ENCODE measurements around the gene MYH9.

DNA sequence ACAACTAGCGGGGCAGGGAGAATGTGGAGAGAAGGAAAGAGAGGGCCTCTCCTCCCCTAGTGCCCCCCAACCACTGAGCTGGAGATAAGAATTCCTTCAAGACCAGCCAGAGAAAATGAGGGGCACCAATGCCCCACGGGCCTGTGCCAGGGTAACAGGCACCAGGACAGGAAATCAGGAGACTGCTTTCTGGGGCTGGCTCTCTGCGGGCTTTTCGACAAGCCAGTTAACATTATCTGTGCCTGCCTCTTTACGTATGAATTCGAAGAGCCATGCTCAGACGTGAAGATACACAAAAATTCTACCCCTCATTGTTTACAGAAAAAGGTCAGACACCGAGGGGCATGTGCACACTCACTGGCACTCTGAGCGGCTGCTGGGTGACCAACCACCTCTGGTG lies 52.1 kb downstream of the MYH9 start:
- TF ChIP-seq, protein P1, sequence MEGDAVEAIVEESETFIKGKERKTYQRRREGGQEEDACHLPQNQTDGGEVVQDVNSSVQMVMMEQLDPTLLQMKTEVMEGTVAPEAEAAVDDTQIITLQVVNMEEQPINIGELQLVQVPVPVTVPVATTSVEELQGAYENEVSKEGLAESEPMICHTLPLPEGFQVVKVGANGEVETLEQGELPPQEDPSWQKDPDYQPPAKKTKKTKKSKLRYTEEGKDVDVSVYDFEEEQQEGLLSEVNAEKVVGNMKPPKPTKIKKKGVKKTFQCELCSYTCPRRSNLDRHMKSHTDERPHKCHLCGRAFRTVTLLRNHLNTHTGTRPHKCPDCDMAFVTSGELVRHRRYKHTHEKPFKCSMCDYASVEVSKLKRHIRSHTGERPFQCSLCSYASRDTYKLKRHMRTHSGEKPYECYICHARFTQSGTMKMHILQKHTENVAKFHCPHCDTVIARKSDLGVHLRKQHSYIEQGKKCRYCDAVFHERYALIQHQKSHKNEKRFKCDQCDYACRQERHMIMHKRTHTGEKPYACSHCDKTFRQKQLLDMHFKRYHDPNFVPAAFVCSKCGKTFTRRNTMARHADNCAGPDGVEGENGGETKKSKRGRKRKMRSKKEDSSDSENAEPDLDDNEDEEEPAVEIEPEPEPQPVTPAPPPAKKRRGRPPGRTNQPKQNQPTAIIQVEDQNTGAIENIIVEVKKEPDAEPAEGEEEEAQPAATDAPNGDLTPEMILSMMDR (IDR thresholded peaks at IDR 0.05), result no peak
- TF ChIP-seq, protein P2, sequence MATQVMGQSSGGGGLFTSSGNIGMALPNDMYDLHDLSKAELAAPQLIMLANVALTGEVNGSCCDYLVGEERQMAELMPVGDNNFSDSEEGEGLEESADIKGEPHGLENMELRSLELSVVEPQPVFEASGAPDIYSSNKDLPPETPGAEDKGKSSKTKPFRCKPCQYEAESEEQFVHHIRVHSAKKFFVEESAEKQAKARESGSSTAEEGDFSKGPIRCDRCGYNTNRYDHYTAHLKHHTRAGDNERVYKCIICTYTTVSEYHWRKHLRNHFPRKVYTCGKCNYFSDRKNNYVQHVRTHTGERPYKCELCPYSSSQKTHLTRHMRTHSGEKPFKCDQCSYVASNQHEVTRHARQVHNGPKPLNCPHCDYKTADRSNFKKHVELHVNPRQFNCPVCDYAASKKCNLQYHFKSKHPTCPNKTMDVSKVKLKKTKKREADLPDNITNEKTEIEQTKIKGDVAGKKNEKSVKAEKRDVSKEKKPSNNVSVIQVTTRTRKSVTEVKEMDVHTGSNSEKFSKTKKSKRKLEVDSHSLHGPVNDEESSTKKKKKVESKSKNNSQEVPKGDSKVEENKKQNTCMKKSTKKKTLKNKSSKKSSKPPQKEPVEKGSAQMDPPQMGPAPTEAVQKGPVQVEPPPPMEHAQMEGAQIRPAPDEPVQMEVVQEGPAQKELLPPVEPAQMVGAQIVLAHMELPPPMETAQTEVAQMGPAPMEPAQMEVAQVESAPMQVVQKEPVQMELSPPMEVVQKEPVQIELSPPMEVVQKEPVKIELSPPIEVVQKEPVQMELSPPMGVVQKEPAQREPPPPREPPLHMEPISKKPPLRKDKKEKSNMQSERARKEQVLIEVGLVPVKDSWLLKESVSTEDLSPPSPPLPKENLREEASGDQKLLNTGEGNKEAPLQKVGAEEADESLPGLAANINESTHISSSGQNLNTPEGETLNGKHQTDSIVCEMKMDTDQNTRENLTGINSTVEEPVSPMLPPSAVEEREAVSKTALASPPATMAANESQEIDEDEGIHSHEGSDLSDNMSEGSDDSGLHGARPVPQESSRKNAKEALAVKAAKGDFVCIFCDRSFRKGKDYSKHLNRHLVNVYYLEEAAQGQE (IDR thresholded peaks at IDR 0.05; ENCODE audit: insufficient read depth in 1 of 2, low read depth in 2 of 2, low read length in 1 of 2), result no peak
- TF ChIP-seq POLR2AphosphoS5 (IDR thresholded peaks at IDR 0.05; ENCODE audit: low read depth, low read length), result no peak
- TF ChIP-seq TCF7L2 (IDR thresholded peaks at IDR 0.05; ENCODE audit: low read depth, low read length), result no peak
- TF ChIP-seq SIN3A (IDR thresholded peaks at IDR 0.05; ENCODE audit: borderline replicate concordance, insufficient read depth, low read depth, low read length), result no peak

Data from Panc1 (cell line).